HG03060 (cell line): Measurements from ENCODE around the gene PLD6.
"Not testable (repeated sequence)": the region's sequence is repeated elsewhere in the genome, so short reads cannot be mapped to it uniquely, and the experiment has no call there.

Source experiments
- ATAC-seq: cut with Tn5 transposase; IDR thresholded peaks from one replicate; pipeline ENCODE4 v1.9.1; 2021; ENCODE audit warnings: low read depth, moderate number of reproducible peaks; ENCODE audit not compliant: unreplicated experiment

PLD6 gene

GRCh38 chr17:17201907-17202306 is 4.2 kb downstream of the PLD6 start:
- ATAC-seq, result no peak

DNA sequence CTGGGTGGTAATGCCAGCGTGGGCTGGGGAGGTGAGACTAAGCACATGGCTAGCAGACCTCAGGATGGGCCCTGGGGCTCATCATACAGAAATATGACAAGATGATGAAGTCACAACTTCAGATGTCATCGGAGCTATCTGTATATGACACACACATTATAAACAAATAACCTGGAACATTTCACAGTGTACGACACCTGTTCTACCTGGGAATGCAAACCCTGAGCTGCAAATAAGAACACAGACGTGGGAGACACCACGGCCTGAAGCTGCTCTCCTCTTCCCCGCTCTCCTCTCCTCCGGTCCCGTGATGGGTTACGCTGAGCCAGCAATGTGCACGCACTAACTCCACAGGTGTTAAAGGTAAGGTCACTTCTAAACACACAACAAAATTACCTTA is 4.9 kb downstream of the PLD6 start:
- ATAC-seq, result no peak

GRCh38 chr17:17200831-17201230 is 5.3 kb downstream of the PLD6 start:
- ATAC-seq, result no peak

DNA sequence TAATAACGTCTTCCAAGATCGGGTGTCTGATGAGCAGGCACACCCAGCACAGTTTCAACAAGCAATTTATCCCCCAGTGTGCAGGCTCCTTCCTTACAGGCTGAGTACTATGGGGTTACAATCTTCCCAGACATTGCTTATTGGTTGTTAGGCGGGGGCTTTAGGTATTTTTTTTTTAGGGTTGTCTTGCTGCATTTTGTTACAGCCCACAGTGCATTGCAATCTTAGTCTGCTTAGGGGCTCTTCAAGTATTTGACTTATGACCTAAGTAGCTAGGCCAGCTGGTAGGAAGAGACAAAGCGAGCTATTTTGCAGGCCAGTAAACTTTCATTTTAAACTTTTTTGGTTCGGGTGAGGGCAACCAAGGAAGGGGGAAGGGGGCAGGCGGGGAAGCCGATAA is 5.8 kb downstream of the PLD6 start:
- no peak for ATAC-seq

- no peak for ATAC-seq
These were observed 7.9 kb downstream of the PLD6 start for GRCh38 chr17:17198281-17198680.

- no peak for ATAC-seq
These were observed 9.4 kb downstream of the PLD6 start for GRCh38 chr17:17196776-17197175.

DNA sequence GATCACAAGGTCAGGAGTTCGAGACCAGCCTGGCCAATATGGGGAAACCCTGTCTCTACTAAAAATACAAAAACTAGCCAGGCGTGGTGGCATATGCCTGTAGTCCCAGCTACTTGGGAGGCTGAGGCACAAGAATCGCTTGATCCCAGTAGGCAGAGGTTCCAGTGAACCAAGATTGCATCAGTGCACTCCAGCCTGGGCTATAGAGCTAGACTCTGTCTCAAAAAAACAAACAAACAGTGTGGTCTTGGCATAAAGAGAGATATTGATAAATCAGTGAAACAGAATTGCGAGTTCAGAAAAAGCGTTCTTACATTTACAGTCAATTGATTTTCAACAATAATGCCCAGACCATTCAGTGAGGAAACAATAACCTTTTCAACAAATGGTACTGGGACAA is 10.7 kb downstream of the PLD6 start:
- not testable (repeated sequence) for ATAC-seq

- no peak for ATAC-seq
These were observed 14.2 kb downstream of the PLD6 start for GRCh38 chr17:17191961-17192381.

- ATAC-seq, result no peak
These were observed 14.8 kb downstream of the PLD6 start for GRCh38 chr17:17191346-17191792.

DNA sequence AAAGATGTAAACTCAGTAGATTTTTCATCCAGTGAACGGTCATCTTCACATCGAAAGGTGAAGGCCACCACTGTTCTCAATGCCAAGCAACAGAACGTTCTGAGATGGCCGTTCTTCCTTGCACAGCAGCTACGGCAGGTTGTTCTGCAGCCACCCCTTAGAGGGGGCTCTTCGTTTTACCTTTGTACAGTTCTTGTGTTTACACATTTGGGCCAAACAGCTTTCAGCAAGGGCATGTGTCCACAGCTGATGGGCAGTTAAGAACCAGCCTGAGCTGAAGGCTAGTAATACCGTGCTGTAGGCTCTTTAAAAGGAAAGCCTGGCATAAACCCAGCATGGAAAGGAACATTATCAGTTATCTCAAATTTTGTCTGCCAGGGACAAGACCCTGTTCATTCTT is 15.9 kb downstream of the PLD6 start:
- no peak for ATAC-seq

DNA sequence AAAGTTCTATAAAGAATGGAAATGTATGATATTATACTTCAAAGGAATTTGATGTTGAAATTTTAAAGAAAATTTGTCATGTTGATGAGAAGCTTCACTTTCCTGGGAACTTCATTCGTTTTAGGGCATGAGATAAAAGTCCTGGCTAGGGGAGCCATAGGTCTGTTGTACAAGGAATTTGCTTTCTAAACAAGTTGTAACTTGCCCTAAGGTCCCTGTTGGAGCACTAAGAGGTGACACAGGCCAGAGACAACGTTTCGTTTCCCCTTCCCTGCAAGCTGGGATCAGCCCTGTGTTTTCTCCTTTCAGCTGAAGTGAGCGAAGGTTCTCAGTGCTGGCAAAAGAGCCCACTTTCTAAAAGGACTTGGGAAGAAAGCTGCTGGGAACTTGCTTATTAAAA is 16.6 kb downstream of the PLD6 start:
- ATAC-seq, result no peak

DNA sequence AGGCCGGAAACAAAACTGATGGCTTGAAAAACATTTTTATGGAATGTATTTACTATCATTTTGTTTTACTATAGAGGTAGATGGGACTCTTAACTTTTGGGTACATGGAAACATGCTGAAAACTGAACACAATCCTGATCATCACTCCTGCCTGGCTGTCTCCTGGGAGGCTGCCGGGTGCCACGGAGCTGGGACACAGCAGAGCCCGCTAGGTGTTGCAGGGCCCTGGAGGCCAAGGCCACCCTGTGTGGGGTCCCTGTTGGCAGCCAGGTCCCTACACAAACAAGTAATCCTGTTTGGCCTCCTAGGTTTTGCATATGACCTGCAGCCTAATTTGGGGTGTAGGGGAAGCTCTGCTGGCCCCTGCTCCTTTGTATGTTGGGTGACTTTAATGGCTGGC is 17.5 kb downstream of the PLD6 start:
- ATAC-seq, result no peak

DNA sequence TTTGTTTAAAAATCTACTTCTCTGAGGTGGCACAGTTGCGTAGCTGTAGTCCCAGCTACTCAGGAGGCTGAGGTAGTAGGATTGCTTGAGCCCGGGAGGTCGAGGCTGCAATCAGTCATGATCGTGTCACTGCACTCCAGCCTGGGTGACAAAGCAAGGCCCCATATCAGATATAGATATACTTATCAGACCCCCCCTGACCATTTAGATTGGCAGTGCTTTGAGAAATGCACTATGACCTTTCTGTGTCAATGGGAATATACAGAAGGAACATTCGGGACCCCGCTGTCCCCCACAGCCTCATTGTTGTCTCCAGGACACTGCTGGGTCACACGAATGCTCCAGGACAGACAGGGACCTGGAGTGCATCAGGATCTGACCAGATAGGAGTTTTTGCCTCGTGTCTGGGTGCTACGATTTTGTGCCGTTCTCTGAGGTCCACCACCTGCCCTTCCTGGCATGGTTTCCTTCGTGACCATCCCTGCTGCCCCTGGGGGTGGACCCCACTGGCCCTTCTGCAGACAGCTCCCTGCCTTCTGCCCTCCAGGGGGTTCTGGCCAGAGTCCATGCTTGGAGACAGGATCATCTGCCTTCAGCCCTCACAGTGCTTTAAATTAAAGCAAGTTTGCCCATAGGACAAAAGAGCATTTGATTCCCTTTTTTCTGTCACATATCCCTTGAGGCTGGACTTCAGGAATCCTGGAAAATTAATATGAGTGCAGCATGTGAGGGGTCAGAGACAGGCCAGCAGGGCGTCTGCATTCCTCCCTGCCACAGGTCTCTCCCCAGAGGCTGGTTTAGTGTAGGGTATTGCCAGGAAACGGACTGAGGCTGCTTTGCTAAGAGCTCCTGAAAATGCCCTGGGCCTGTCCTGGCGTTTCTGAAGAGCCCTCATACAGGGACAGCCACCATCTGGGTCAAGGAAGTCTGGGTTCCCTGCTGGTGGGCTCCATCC is 19.3 kb downstream of the PLD6 start:
- ATAC-seq, result no peak

DNA sequence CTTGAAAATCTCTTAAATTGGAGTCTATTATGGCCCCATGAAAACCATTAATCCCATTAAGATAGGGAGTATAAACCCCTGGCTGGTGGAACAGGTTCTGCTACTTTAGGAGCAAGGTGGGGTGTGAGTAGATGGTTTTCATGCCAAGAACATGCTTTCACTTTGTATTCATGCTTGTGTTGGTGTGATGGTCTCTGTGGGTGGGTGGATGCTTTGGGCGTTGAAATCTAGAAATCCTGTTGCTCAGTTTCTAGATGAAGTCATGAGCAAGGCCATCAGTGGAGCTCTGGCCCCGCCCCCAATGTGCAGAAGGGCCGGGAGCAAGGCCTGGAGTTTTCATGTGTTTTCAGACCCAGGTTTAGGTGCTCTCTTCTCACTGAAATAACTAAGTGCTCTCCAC is 20.1 kb downstream of the PLD6 start:
- ATAC-seq, result no peak

DNA sequence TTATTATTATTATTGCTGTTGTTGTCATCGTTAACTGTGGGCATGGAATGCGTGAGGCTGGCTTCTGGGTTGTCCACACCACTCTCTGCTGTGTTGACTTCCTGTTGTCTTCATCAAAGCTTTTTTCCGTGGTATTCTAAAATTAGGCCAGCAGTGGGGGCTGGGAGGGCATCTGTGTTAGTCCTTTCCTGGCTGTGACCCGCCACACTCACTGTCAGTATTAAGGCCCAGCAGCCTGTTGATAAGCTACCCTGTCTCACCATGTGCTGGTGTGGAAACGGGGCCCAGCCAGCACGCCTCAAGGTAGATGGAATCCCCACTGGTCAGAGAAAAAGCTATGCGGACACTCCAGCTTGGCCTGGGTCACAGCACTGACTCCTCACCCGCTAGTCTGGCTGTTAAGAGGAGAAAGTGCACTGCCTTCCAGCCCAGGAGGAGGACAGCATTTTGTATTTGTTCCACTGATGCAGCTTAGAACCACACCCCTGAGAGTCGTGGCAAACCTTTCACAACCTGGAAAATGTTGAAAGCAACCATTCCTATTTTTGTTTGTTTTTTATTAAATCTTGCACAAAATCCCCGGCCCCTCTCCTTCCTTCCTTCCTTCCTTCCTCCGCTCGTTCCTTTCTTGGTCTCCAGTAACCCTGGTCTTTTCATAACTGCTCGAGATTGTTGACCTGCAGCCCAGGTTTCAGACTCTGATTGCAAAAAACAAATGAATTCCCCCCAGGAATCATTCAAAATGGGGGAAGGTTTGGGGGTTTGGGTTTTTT is 21.0 kb downstream of the PLD6 start:
- not testable (repeated sequence) for ATAC-seq

GRCh38 chr17:17183744-17184143 is 22.4 kb downstream of the PLD6 start:
- ATAC-seq, result no peak

GRCh38 chr17:17182598-17183136 is 23.5 kb downstream of the PLD6 start:
- no peak for ATAC-seq

DNA sequence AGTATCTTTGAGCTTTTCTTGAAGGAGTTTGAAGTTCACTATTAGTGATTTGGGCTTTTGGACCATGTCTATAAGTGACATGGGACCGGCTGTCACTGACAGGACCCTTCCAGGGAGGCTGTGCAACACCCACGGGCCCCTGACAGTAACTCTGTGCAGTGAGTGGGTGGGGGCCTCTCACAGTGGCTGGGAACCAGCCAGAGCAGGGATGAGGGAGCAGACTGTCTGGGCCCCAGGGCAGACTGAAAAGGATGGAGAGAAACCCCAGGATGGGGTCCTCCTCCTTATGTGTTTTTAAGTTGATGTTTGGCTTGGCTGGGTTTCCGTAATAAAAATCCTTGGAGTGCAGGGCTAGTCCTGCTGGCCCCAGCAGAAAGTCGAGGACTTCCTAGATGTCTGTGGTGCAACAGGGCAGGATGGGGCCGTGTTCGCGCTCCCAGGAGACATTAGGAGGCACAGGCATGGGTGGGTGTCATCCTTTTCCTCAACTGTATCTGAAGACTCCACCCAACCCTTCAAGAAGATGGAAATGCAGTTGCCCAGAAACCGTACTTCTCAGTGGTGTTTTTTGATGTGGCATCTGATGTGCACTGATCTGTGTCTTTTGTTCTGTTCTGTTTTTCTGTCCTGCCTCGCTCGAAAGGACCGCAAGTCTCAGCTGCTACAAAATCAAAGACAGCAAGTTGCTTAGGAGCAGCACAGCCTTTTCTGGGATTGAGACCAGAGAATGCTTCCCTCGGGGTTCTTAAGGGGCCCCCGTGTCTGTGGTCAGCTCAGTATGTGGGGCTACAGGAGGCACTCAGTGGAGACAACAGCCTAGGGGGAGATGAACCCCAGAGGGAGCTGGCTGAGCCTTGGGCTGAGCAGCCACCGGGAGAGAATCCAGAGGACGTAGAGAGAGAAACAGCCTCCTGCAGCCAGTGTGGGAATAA is 24.2 kb downstream of the PLD6 start:
- ATAC-seq, result no peak

GRCh38 chr17:17180741-17181525 is 25.2 kb downstream of the PLD6 start:
- no peak for ATAC-seq
